WTC11 (cell line): ENCODE measurements around the gene SSTR5. TPM values are rescaled to one million over a fixed set of nuclear protein-coding genes. Genes with fewer than 3 reads are reported as not detected.

Experiments
- ATAC-seq: fragments of 200-7000 bp; cut with Tn5 transposase; 2 replicates; pipeline ENCODE4 v1.10.0; 2021; ENCODE audit warnings: mild to moderate bottlenecking, moderate library complexity
- CTCF ChIA-PET: fragments of 300-600 bp; sonication (Branson Sonifier 250); formaldehyde crosslinking; loops from one replicate; lab custom pipeline; 2021; ENCODE audit warnings: antibody characterized with exemption; lab: Charles Lee
- POLR2A ChIA-PET: fragments of 350-600 bp; sonication (Branson Sonifier 250); formaldehyde crosslinking; loops from one replicate; lab custom pipeline; 2021; ENCODE audit warnings: antibody characterized with exemption; lab: Charles Lee
- DNase-seq: peaks from one replicate; pipeline ENCODE4 v3.0.0; 2021; ENCODE audit warnings: low spot score
- H3K27ac Mint-ChIP-seq: 2 replicates; pipeline ENCODE4 v1.8.0; 2021; ENCODE audit warnings: mixed read lengths
- H3K27me3 Mint-ChIP-seq: 2 replicates; pipeline ENCODE4 v1.8.0; 2021; ENCODE audit warnings: low read depth, mild to moderate bottlenecking, moderate library complexity, mixed read lengths
- H3K36me3 Mint-ChIP-seq: 2 replicates; pipeline ENCODE4 v1.8.0; 2021; ENCODE audit warnings: mixed read lengths
- H3K4me1 Mint-ChIP-seq: 2 replicates; pipeline ENCODE4 v1.8.0; 2022; ENCODE audit warnings: mixed read lengths
- H3K4me3 Mint-ChIP-seq: 2 replicates; pipeline ENCODE4 v1.8.0; 2021; ENCODE audit warnings: mild to moderate bottlenecking, moderate library complexity, mixed read lengths
- H3K9me3 Mint-ChIP-seq: 2 replicates; pipeline ENCODE4 v1.8.0; 2021; ENCODE audit warnings: mixed read lengths
- TP53 ChIP-seq: sonication (generic); formaldehyde crosslinking; IDR thresholded peaks from 2 replicates; pipeline ENCODE4 v1.8.1; 2023; ENCODE audit warnings: mild to moderate bottlenecking, missing genetic modification reagents
- total RNA-seq: library from RNA; stranded (reverse); gene quantifications from 3 replicates; pipeline ENCODE4 v1.2.3, GENCODE V29; 2021

SSTR5 gene
- total RNA-seq, 1 experiment from 2014 or later = 0.61 TPM

GRCh38 chr16:1130382-1130781 lies 57.8 kb downstream of the SSTR5 start:
- H3K36me3 Mint-ChIP-seq = no peaks in the 10 kb centered on the region
- POLR2A ChIA-PET = no interaction called here
- no peak for TF ChIP-seq TP53 (CRISPR knock-in tag)
- H3K9me3 Mint-ChIP-seq = no peaks in the 10 kb centered on the region
- no peak overlapping the region for H3K4me3 Mint-ChIP-seq
- no peaks in the 10 kb centered on the region for H3K4me1 Mint-ChIP-seq
- no peak overlapping the region for H3K27ac Mint-ChIP-seq
- CTCF ChIA-PET = interaction anchor here (0.5 kb wide), 1 partner anchor 179 kb away, joined by 4 read pairs; no protein-coding TSS in a partner anchor
- no peak for DNase-seq
- ATAC-seq = no peak
- no peaks in the 10 kb centered on the region for H3K27me3 Mint-ChIP-seq

Other genes with a start within 250 kb of the SSTR5 start
- gene LMF1, start 101.8 kb upstream of the SSTR5 start, total RNA-seq = 10.5 to 13.0 TPM (median 10.8 TPM) in 3 replicates
- gene SOX8, start 91.0 kb upstream of the SSTR5 start, total RNA-seq = 10.2 to 12.3 TPM (median 10.9 TPM) in 3 replicates
- 0.13 to 0.16 TPM in 2 of 3 replicates, not detected in the other for gene C1QTNF8, start 23.5 kb downstream of the SSTR5 start, total RNA-seq
- 38.0 to 46.9 TPM (median 46.4 TPM) in 3 replicates for gene CACNA1H, start 80.4 kb downstream of the SSTR5 start, total RNA-seq
- not detected in 3 replicates for gene TPSG1, start 152.5 kb downstream of the SSTR5 start, total RNA-seq
- gene TPSB2, start 157.4 kb downstream of the SSTR5 start, total RNA-seq = 0.18 to 0.44 TPM in 2 of 3 replicates, not detected in the other
- 0.53 TPM in 1 of 3 replicates, not detected in the others for gene TPSAB1, start 168.0 kb downstream of the SSTR5 start, total RNA-seq
- 0.31 to 1.5 TPM (median 0.94 TPM) in 3 replicates for gene TPSD1, start 183.3 kb downstream of the SSTR5 start, total RNA-seq
- 211 to 229 TPM (median 222 TPM) in 3 replicates for gene UBE2I, start 236.9 kb downstream of the SSTR5 start, total RNA-seq